Ovary (tissue), 9 donors: ENCODE measurements around the gene ST6GALNAC4. TPM values are rescaled to one million over a fixed set of nuclear protein-coding genes. Genes with fewer than 3 reads are reported as not detected.

Source experiments
- DNase-seq, 5 donors: peaks; one replicate each; pipeline ENCODE4 v3.0.0-alpha.2; 2019 to 2020
- H3K27ac ChIP-seq, 2 donors: fragments of 200-600 bp; one replicate each; pipeline versions ENCODE4 v1.5.1 to v1.8.0; 2019 to 2022
- H3K27me3 ChIP-seq: fragments of 200-600 bp; one replicate; pipeline ENCODE4 v1.8.0; 2022
- H3K36me3 ChIP-seq: fragments of 200-600 bp; sonication (generic); one replicate; pipeline ENCODE4 v1.5.1; 2019
- H3K4me1 ChIP-seq: one replicate; pipeline ENCODE4 v1.8.1; 2013; ENCODE audit warnings: mild to moderate bottlenecking, moderate library complexity; ENCODE audit not compliant: insufficient read depth
- H3K4me3 ChIP-seq: fragments of 200-600 bp; sonication (generic); one replicate; pipeline ENCODE4 v1.5.1; 2017
- H3K9me3 ChIP-seq, 2 donors: fragments of 200-600 bp in 1 of 2; sonication (generic) in 1 of 2; one replicate each; pipeline versions ENCODE4 v1.5.1 to v1.8.1; 2013 to 2019; ENCODE audit warnings: mild to moderate bottlenecking in 1 of 2, moderate library complexity in 1 of 2
- EP300 ChIP-seq: sonication (generic); formaldehyde crosslinking; IDR thresholded peaks from one replicate; pipeline ENCODE4 v1.6.1; 2017; ENCODE audit warnings: antibody characterized with exemption
- POLR2A ChIP-seq: fragments of 450-650 bp; IDR thresholded peaks from one replicate; pipeline ENCODE4 v1.6.1; 2017; ENCODE audit warnings: antibody characterized with exemption, mild to moderate bottlenecking, moderate library complexity
- WGBS, 3 donors: extraction: QIAGEN DNeasy Blood & Tissue Kit in 1 of 3; methylation state at CpG; one replicate each; pipeline versions ENCODE4 v1.1.5 to v1.1.7; 2013 to 2017; 5-methylcytosine and 5-hydroxymethylcytosine counted together
- intact Hi-C, 4 donors: fragments of 100-400 bp; cut with DNase I; formaldehyde crosslinking; loops; one replicate each; pipeline versions ENCODE4 v1.11.0 to v1.15.1; 2022 to 2023
- polyA plus RNA-seq, 2 donors: library from polyadenylated mRNA; stranded (reverse); fragments of 200-250 nt in 1 of 2; fragments of 350-450 nt in 1 of 2; fragmentation: Illumina TruSeq in 1 of 2; extraction: RNeasy Lipid Tissue Mini Kit (QIAGEN cat#74804) in 1 of 2; gene quantifications; one replicate each; pipeline ENCODE4 v1.2.3, GENCODE V29; 2013 to 2014
- total RNA-seq, 7 donors: library from RNA; depleted of rRNA in 2 of 7; stranded (reverse); fragments of >200 nt in 2 of 7; fragmentation: NEBNext Ultra II Directional in 3 of 7; extraction: Animal tissue kit (Norgen Biotek cat#: 25700) in 3 of 7; gene quantifications; one replicate each; pipeline versions ENCODE4 v1.1.0 to v1.2.4, GENCODE V29; 2016 to 2023
- TF ChIP-seq, protein P1 (sequence below), 3 donors: fragments of 450-650 bp in 2 of 3; fragments of 200-600 bp in 1 of 3; IDR thresholded peaks; one replicate each; pipeline versions ENCODE4 v1.5.1 to v1.8.0; 2016 to 2022; ENCODE audit warnings: antibody characterized with exemption in 3 of 3, mild to moderate bottlenecking in 1 of 3
- donor health status: DM: no; HTN: no; CAD: no; lungs with moderate emphysema.
- donor health status: DM: no; HTN: no; CAD: no.
- donor health status: Bipolar disorder and iron deficiency.
- donor health status: DM: yes; HTN: yes; CAD: no.
- donor health status: DM: no; HTN: no; CAD: no.
- donor health status: DM: yes; HTN: yes; CAD: no.

The ST6GALNAC4 gene
- total and polyA plus RNA-seq, 9 donors: 2.2 to 58.4 (median 45.8) TPM

- H3K4me1 ChIP-seq: peaks cover 28% of the 10 kb centered on the region
- H3K27ac ChIP-seq: peak overlapping the region; percentile 39 to 55
- no peaks in the 10 kb centered on the region for H3K9me3 ChIP-seq
- WGBS, 3 donors: 24 to 51% (median 36%) methylated on average over 13 to 26 of the region's 26 CpGs
- DNase-seq: peak in 4 of 5 donors; percentile 36 to 45 (median 43)
- TF ChIP-seq POLR2A (no peak), EP300 (no peak)
- TF ChIP-seq, protein P1, sequence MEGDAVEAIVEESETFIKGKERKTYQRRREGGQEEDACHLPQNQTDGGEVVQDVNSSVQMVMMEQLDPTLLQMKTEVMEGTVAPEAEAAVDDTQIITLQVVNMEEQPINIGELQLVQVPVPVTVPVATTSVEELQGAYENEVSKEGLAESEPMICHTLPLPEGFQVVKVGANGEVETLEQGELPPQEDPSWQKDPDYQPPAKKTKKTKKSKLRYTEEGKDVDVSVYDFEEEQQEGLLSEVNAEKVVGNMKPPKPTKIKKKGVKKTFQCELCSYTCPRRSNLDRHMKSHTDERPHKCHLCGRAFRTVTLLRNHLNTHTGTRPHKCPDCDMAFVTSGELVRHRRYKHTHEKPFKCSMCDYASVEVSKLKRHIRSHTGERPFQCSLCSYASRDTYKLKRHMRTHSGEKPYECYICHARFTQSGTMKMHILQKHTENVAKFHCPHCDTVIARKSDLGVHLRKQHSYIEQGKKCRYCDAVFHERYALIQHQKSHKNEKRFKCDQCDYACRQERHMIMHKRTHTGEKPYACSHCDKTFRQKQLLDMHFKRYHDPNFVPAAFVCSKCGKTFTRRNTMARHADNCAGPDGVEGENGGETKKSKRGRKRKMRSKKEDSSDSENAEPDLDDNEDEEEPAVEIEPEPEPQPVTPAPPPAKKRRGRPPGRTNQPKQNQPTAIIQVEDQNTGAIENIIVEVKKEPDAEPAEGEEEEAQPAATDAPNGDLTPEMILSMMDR (IDR thresholded peaks at IDR 0.05): no peak
- H3K36me3 ChIP-seq: no peaks in the 10 kb centered on the region
- peak overlapping the region; percentile 46 for H3K4me3 ChIP-seq
- intact Hi-C loops: no loop called here
- H3K27me3 ChIP-seq: no peaks in the 10 kb centered on the region
These were observed 39.9 kb downstream of the ST6GALNAC4 start for GRCh38 chr9:127876764-127877562.

DNA sequence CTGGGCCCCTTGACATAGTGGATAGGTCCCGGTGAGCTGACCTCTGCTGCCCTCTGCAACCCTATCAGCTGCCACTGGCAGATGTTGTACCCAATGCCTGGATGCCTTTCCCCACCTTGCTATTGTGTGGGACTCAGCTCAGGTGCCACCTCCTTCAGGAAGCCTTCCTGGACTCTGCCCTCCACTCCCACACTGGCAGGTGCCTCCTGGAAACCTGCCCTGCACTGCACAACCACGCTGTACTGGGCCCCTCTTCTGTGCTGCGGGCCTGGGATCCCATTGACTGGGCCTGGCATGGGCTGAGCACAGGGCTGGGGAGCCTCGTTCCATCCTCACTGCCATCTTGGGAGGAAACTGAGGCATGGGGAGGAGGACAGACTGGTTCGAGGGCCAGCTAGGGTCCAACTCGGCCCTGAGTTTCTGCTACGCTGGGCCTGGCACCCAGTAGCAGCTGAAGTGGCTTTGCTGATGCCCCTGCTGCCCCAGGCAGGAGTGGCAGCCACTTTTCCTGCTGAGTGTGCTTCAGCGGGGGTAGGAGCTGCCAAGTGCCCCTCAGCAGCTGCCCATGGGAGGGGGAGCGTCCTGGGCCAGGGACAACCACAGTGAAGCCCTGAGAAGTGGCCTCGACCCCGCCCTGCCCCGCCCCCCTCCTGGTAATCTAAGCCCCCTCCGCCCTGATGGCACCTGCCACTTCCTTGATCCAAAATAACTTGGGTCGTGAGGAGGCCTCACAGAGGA, 40.6 kb downstream of the ST6GALNAC4 start:
- no peaks in the 10 kb centered on the region for H3K9me3 ChIP-seq
- peak overlapping the region; percentile 46 for H3K4me3 ChIP-seq
- H3K27me3 ChIP-seq: no peaks in the 10 kb centered on the region
- H3K36me3 ChIP-seq: no peaks in the 10 kb centered on the region
- no peak for TF ChIP-seq EP300
- no peak for TF ChIP-seq POLR2A
- TF ChIP-seq, protein P1 (IDR thresholded peaks at IDR 0.05): no peak
- intact Hi-C loops: no loop called here
- DNase-seq: peak; percentile 21 to 44 (median 39)
- H3K27ac ChIP-seq: peak overlapping the region; percentile 67 to 72
- WGBS, 3 donors: 67 to 78% (median 76%) methylated on average over 14 of the region's 14 CpGs
- peaks cover 28% of the 10 kb centered on the region for H3K4me1 ChIP-seq

DNA sequence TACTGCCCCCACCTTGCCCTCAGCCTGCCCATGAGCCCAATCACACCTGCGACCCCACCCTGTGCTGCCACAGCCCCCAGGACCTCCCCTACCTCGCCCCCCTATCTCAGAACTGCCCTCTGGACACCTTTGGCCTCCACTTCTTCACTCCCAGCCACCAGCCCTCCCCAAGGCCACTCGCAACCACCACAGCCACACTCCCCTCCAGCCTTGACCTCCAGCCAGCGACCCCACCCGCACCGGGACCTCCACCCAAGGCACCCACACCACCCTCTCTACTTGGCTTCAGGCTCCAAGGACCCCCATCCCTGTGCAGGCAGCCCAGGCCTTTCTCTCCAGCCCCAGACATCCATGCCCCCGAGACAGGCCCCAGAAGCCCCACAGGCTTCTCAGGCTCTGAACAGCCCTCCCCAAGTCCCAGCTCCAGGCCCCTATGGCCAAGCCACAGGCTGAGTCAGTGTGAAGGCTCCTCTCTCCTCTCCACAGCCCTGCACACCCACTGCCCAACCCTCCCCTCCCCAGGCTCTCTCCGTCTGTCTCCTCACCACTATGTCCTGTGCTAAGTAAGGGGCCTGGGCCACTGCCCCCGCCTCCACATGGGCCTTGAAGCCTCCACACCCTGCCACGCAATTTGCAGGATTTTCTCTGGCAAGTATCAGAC, 41.4 kb downstream of the ST6GALNAC4 start:
- H3K36me3 ChIP-seq: no peaks in the 10 kb centered on the region
- no peaks in the 10 kb centered on the region for H3K27me3 ChIP-seq
- TF ChIP-seq EP300 (no peak), POLR2A (no peak)
- TF ChIP-seq, protein P1 (IDR thresholded peaks at IDR 0.05): no peak
- peak overlapping the region; percentile 67 to 72 for H3K27ac ChIP-seq
- H3K9me3 ChIP-seq: no peaks in the 10 kb centered on the region
- peaks cover 28% of the 10 kb centered on the region for H3K4me1 ChIP-seq
- intact Hi-C loops: no loop called here
- DNase-seq: peak; percentile 50 to 61 (median 57)
- no peak overlapping the region for H3K4me3 ChIP-seq
- WGBS, 3 donors: 49 to 59% (median 54%) methylated on average over 10 of the region's 10 CpGs
